Parathyroid adenoma (tissue), 2 donors: Measurements from ENCODE around the gene TTC22.
"Not testable (repeated sequence)": the region's sequence is repeated elsewhere in the genome, so short reads cannot be mapped to it uniquely, and the experiment has no call there.

Experiments used
- H2AFZ ChIP-seq: fragments of 300-600 bp; sonication (generic); one replicate; pipeline ENCODE4 v1.7.0; 2017; ENCODE audit warnings: antibody characterized with exemption, mild to moderate bottlenecking
- H3K27ac ChIP-seq: fragments of 300-600 bp; sonication (generic); one replicate; pipeline ENCODE4 v1.7.0; 2017
- H3K27me3 ChIP-seq: fragments of 300-600 bp; sonication (generic); one replicate; pipeline ENCODE4 v1.7.0; 2017; ENCODE audit warnings: low read length; ENCODE audit not compliant: control insufficient read depth, insufficient read depth
- H3K36me3 ChIP-seq: fragments of 300-600 bp; sonication (generic); one replicate; pipeline ENCODE4 v1.7.0; 2017; ENCODE audit warnings: low read length; ENCODE audit not compliant: control insufficient read depth, insufficient read depth
- H3K4me1 ChIP-seq: fragments of 300-600 bp; sonication (generic); one replicate; pipeline ENCODE4 v1.7.0; 2017; ENCODE audit warnings: control low read depth
- H3K4me2 ChIP-seq: fragments of 300-600 bp; sonication (generic); one replicate; pipeline ENCODE4 v1.7.0; 2017; ENCODE audit warnings: low read length
- H3K4me3 ChIP-seq: fragments of 300-600 bp; sonication (generic); one replicate; pipeline ENCODE4 v1.7.0; 2017; ENCODE audit warnings: low read depth, low read length
- H3K79me2 ChIP-seq: fragments of 300-600 bp; sonication (generic); one replicate; pipeline ENCODE4 v1.7.0; 2017; ENCODE audit warnings: control low read depth
- H3K9ac ChIP-seq: fragments of 300-600 bp; sonication (generic); one replicate; pipeline ENCODE4 v1.7.0; 2017; ENCODE audit warnings: mild to moderate bottlenecking
- H3K9me3 ChIP-seq: fragments of 300-600 bp; sonication (generic); one replicate; pipeline ENCODE4 v1.7.0; 2017; ENCODE audit warnings: low read length; ENCODE audit not compliant: control insufficient read depth
- CTCF ChIP-seq: fragments of 300-600 bp; sonication (generic); IDR thresholded peaks from one replicate; pipeline ENCODE4 v1.7.0; 2017; ENCODE audit warnings: antibody characterized with exemption, mild to moderate bottlenecking
- donor health status: primary hyperparathyroidism.

The TTC22 gene

GRCh38 chr1:54777011-54777410 is 24.1 kb downstream of the TTC22 start:
- Histone ChIP-seq H3K4me2 (no peak overlapping the region), H3K27ac (no peak overlapping the region), H3K4me1 (peaks cover 5% of the 10 kb centered on the region), H3K9me3 (no peaks in the 10 kb centered on the region), H3K36me3 (no peaks in the 10 kb centered on the region), H3K4me3 (no peak overlapping the region), H2AFZ (no peak overlapping the region), H3K27me3 (no peaks in the 10 kb centered on the region), H3K79me2 (no peaks in the 10 kb centered on the region), H3K9ac (no peak overlapping the region)
- no peak for TF ChIP-seq CTCF

- not testable (repeated sequence) for H2AFZ ChIP-seq, H3K4me2 ChIP-seq, H3K79me2 ChIP-seq, H3K4me3 ChIP-seq, H3K9ac ChIP-seq, H3K4me1 ChIP-seq, H3K36me3 ChIP-seq, H3K27me3 ChIP-seq, H3K27ac ChIP-seq, H3K9me3 ChIP-seq
Measured at GRCh38 chr1:54775828-54776721, 25.0 kb downstream of the TTC22 start.

- Histone ChIP-seq H2AFZ (no peak overlapping the region), H3K4me1 (no peaks in the 10 kb centered on the region), H3K36me3 (no peaks in the 10 kb centered on the region), H3K27ac (no peak overlapping the region), H3K79me2 (no peaks in the 10 kb centered on the region), H3K9ac (no peak overlapping the region), H3K4me3 (no peak overlapping the region), H3K9me3 (no peaks in the 10 kb centered on the region), H3K27me3 (no peaks in the 10 kb centered on the region), H3K4me2 (no peak overlapping the region)
- TF ChIP-seq CTCF = no peak
Measured at GRCh38 chr1:54774820-54775498, 26.2 kb downstream of the TTC22 start.

GRCh38 chr1:54772951-54773350 is 28.2 kb downstream of the TTC22 start:
- H3K27me3 ChIP-seq = no peaks in the 10 kb centered on the region
- H3K4me1 ChIP-seq = no peaks in the 10 kb centered on the region

More at GRCh38 chr1:54772951-54773350, 28.2 kb downstream of the TTC22 start:
- H3K79me2 ChIP-seq = no peaks in the 10 kb centered on the region
- H3K4me3 ChIP-seq = no peak overlapping the region
- no peak overlapping the region for H2AFZ ChIP-seq
- no peak overlapping the region for H3K27ac ChIP-seq
- no peak overlapping the region for H3K9ac ChIP-seq
- H3K36me3 ChIP-seq = no peaks in the 10 kb centered on the region
- H3K9me3 ChIP-seq = no peaks in the 10 kb centered on the region
- no peak overlapping the region for H3K4me2 ChIP-seq
- TF ChIP-seq CTCF = no peak
